ENCODE results near the gene SNRK. TPM values are rescaled to one million over a fixed set of nuclear protein-coding genes. Genes with fewer than 3 reads are reported as not detected.

Gene SNRK
- total RNA-seq, 4 donors from 2014 or later = 41.9 to 96.0 (median 61.1) TPM

- no peak for TF ChIP-seq CTCF (IDR thresholded peaks at IDR 0.05)
- DNase-seq (ENCODE audit: low spot score) (no peak), ATAC-seq (ENCODE audit: low FRiP score) (no peak)
Measured at GRCh38 chr3:43290956-43291355, 4.6 kb downstream of the SNRK start.

DNA sequence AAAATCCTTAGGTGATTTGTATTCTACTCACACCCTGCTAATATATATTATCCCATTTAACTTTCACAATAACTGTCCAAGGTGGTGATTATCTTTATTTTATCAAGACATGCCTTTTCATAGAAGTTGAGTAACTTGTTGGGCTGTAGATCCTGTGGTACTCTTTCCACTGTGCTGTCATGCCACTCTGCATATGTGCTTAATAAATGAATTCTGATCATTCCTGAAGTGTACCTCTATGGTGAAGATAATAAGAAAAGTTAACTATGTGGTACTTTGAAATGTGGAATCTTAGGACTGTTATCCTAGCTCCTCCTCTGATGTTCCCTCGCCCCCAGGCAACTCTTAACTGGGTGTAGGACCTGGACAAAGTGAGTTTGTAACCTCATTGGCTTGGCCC is 5.2 kb downstream of the SNRK start:
- ATAC-seq (ENCODE audit: low FRiP score) (no peak), DNase-seq (ENCODE audit: low spot score) (no peak)
- TF ChIP-seq CTCF (IDR thresholded peaks at IDR 0.05) = no peak

GRCh38 chr3:43294975-43295374 is 8.6 kb downstream of the SNRK start:
- no peak for DNase-seq (ENCODE audit: low spot score)
- ATAC-seq (ENCODE audit: low FRiP score) = no peak
- TF ChIP-seq CTCF (IDR thresholded peaks at IDR 0.05) = no peak

- TF ChIP-seq CTCF (IDR thresholded peaks at IDR 0.05) = no peak
- DNase-seq (ENCODE audit: low spot score) (no peak), ATAC-seq (ENCODE audit: low FRiP score) (no peak)
Measured at GRCh38 chr3:43296565-43296964, 10.2 kb downstream of the SNRK start.

- ATAC-seq (ENCODE audit: low FRiP score) = no peak
- TF ChIP-seq CTCF (IDR thresholded peaks at IDR 0.05) = no peak
- no peak for DNase-seq (ENCODE audit: low spot score)
Measured at GRCh38 chr3:43298292-43298691, 12.0 kb downstream of the SNRK start.

GRCh38 chr3:43298761-43299160 is 12.4 kb downstream of the SNRK start:
- DNase-seq (ENCODE audit: low spot score) (no peak), ATAC-seq (ENCODE audit: low FRiP score) (no peak)
- TF ChIP-seq CTCF (IDR thresholded peaks at IDR 0.05) = no peak

GRCh38 chr3:43302116-43302880 is 16.0 kb downstream of the SNRK start:
- DNase-seq (ENCODE audit: low spot score) = no peak
- ATAC-seq (ENCODE audit: low FRiP score) = no peak
- TF ChIP-seq CTCF (IDR thresholded peaks at IDR 0.05) = no peak

Data from omental fat pad (tissue), 4 donors.